K562 (cell line): ENCODE data around the gene MCCD1. TPM values are rescaled to one million over a fixed set of nuclear protein-coding genes. Genes with fewer than 3 reads are reported as not detected.

Source experiments
- E2F8 ChIP-seq: fragments of 450-650 bp; IDR thresholded peaks from 2 replicates; pipeline ENCODE4 v1.7.1; 2018; ENCODE audit warnings: mild to moderate bottlenecking, low read depth; ENCODE audit not compliant: partially characterized antibody
- EP300 ChIP-seq: IDR thresholded peaks from 2 replicates; pipeline ENCODE4 v1.6.1; 2012; ENCODE audit warnings: low read length, improper control_type of control experiment
- FOSL1 ChIP-seq: fragments of 200-800 bp; sonication (Bioruptor generic); conservative IDR thresholded peaks from 2 replicates; pipeline ENCODE4 v1.6.1; 2016; ENCODE audit warnings: missing genetic modification characterization, missing compliant biosample characterization
- HES1 ChIP-seq: fragments of 450-650 bp; IDR thresholded peaks from 2 replicates; pipeline ENCODE4 v1.6.1; 2016; ENCODE audit warnings: low read depth, mild to moderate bottlenecking, moderate library complexity
- HMG20B ChIP-seq: fragments of 250-450 bp; sonication (Bioruptor Pico); IDR thresholded peaks from 2 replicates; pipeline ENCODE4 v1.5.0; 2021; ENCODE audit warnings: mild to moderate bottlenecking
- HMGN3 ChIP-seq: IDR thresholded peaks from 2 replicates; pipeline ENCODE4 v1.6.1; 2011; ENCODE audit warnings: borderline replicate concordance, low read depth, mild to moderate bottlenecking, mixed read lengths, low read length; ENCODE audit not compliant: insufficient read length; ENCODE audit errors: extremely low read depth
- KDM1A ChIP-seq, 2 experiments: fragments of 450-650 bp; IDR thresholded peaks; 2 replicates each; pipeline ENCODE4 v1.6.1; 2016; ENCODE audit warnings: mild to moderate bottlenecking in 2 of 2
- L3MBTL2 ChIP-seq: fragments of 450-650 bp; IDR thresholded peaks from 2 replicates; pipeline ENCODE4 v1.6.1; 2016; ENCODE audit warnings: mild to moderate bottlenecking, moderate library complexity
- MYBL2 ChIP-seq, 2 experiments: fragments of 450-650 bp in 1 of 2; sonication (generic) in 1 of 2; formaldehyde crosslinking in 1 of 2; IDR thresholded peaks; 2 replicates each; pipeline versions ENCODE4 v1.6.1 to v1.8.1; 2017 to 2022; ENCODE audit warnings: borderline replicate concordance in 1 of 2, inconsistent platforms in 1 of 2, low read depth in 1 of 2, mild to moderate bottlenecking in 1 of 2, missing genetic modification reagents in 1 of 2, moderate library complexity in 1 of 2
- NCOA6 ChIP-seq: fragments of 450-650 bp; IDR thresholded peaks from 2 replicates; pipeline ENCODE4 v1.6.1; 2017; ENCODE audit warnings: mild to moderate bottlenecking
- NR2C1 ChIP-seq, 2 experiments: fragments of 450-650 bp; IDR thresholded peaks; 2 replicates each; pipeline ENCODE4 v1.6.1; 2017; ENCODE audit warnings: mild to moderate bottlenecking in 2 of 2, antibody characterized with exemption in 1 of 2, inconsistent platforms in 1 of 2, missing compliant biosample characterization in 1 of 2, missing genetic modification characterization in 1 of 2
- TBL1XR1 ChIP-seq, 2 experiments: IDR thresholded peaks; 2 replicates each; pipeline ENCODE4 v1.6.1; 2012; ENCODE audit warnings: improper control_type of control experiment in 2 of 2, low read length in 2 of 2, mild to moderate bottlenecking in 1 of 2
- YY1 ChIP-seq, 3 experiments: IDR thresholded peaks; 2 replicates each; pipeline ENCODE4 v1.6.1; 2011; ENCODE audit warnings: low read length in 2 of 3, mild to moderate bottlenecking in 2 of 3, moderate library complexity in 2 of 3, borderline replicate concordance in 1 of 3, control low read depth in 1 of 3, low read depth in 1 of 3; ENCODE audit not compliant: insufficient read depth in 3 of 3, insufficient replicate concordance in 2 of 3, control insufficient read depth in 1 of 3, insufficient read length in 1 of 3; ENCODE audit errors: extremely low read depth in 1 of 3
- ZBTB1 ChIP-seq: sonication (generic); formaldehyde crosslinking; IDR thresholded peaks from 2 replicates; pipeline ENCODE4 v1.8.1; 2023; ENCODE audit warnings: missing genetic modification reagents, low read depth, mild to moderate bottlenecking, borderline replicate concordance
- ZC3H4 ChIP-seq: sonication (generic); formaldehyde crosslinking; IDR thresholded peaks from 2 replicates; pipeline ENCODE4 v1.9.0; 2021; ENCODE audit warnings: missing genetic modification reagents, borderline replicate concordance
- ZNF133 ChIP-seq: fragments of 250-450 bp; sonication (Bioruptor Pico); IDR thresholded peaks from 2 replicates; pipeline ENCODE4 v1.4.0; 2020; ENCODE audit warnings: mild to moderate bottlenecking
- ZNF324 ChIP-seq: fragments of 250-450 bp; sonication (Bioruptor Pico); IDR thresholded peaks from 2 replicates; pipeline ENCODE4 v1.4.0; 2020; ENCODE audit warnings: mild to moderate bottlenecking
- ZNF639 ChIP-seq, 2 experiments: fragments of 200-800 bp in 1 of 2; sonication (Bioruptor generic) in 1 of 2; sonication (generic) in 1 of 2; formaldehyde crosslinking in 1 of 2; IDR thresholded peaks in 1 of 2; conservative IDR thresholded peaks in 1 of 2; 2 replicates each; pipeline versions ENCODE4 v1.5.0 to v1.6.1; 2016 to 2020; ENCODE audit warnings: missing compliant biosample characterization in 1 of 2, missing genetic modification characterization in 1 of 2, missing genetic modification reagents in 1 of 2
- polyA plus RNA-seq, 8 experiments: library from polyadenylated mRNA; depleted of rRNA in 4 of 8; stranded (reverse) in 5 of 8; unstranded in 3 of 8; fragments of >200 nt; fragmentation: Nextera tagmentation in 2 of 8; fragmentation: Illumina TruSeq in 1 of 8; extraction: Ambion mirVana in 2 of 8; extraction: Trizol in 1 of 8; gene quantifications; 2 replicates each; pipeline versions ENCODE4 v1.2.1 to v1.2.3, GENCODE V29; 2011 to 2014; ENCODE audit warnings: inconsistent platforms in 1 of 8, missing spikeins in 1 of 8
- total RNA-seq, 7 experiments: library from RNA; depleted of rRNA in 6 of 7; stranded (reverse); fragments of >200 nt in 6 of 7; fragmentation: Illumina TruSeq in 2 of 7; extraction: Trizol in 2 of 7; gene quantifications; 2 replicates each; pipeline versions ENCODE4 v1.2.1 to v1.2.3, GENCODE V29; 2011 to 2021; ENCODE audit warnings: low replicate concordance in 1 of 7

The MCCD1 gene
- total and polyA plus RNA-seq, 9 of the 15 experiments (the other 6 are each of a cell fraction or from before 2014, with no cell fraction given) = not detected

GRCh38 chr6:31559958-31560696 lies 31.4 kb downstream of the MCCD1 start (continued):
- TF ChIP-seq ZBTB1 (CRISPR knock-in tag) = no peak
- peak; percentile 83 for TF ChIP-seq EP300
- peak in 1 of 3 experiments; percentile 54 for TF ChIP-seq YY1 (IDR thresholded peaks at IDR 0.05; ENCODE audit: borderline replicate concordance in 1 of 3, control insufficient read depth in 1 of 3, extremely low read depth in 1 of 3, insufficient read depth in 3 of 3, insufficient read length in 1 of 3, insufficient replicate concordance in 2 of 3, low read depth in 1 of 3, low read length in 2 of 3)
- TF ChIP-seq NR2C1 (IDR thresholded peaks at IDR 0.05) = no peak
- TF ChIP-seq NR2C1 (tag; IDR thresholded peaks at IDR 0.05) = peak; percentile 35; the same call in 1 of the 2 replicates
- TF ChIP-seq L3MBTL2 = no peak
- TF ChIP-seq FOSL1 (tag) = peak; percentile 83
- TF ChIP-seq KDM1A (IDR thresholded peaks at IDR 0.05) = peak; percentile 80 to 82
- 0 out of 2 replicates have a peak, but pooled peaks have one; percentile 40 for TF ChIP-seq HMG20B (CRISPR knock-in tag)
- peak; percentile 24 for TF ChIP-seq HMGN3
- peak; percentile 54; the same call in 1 of the 2 replicates for TF ChIP-seq HES1
- TF ChIP-seq ZNF324 = no peak
- TF ChIP-seq ZNF133 (CRISPR knock-in tag) = no peak
- TF ChIP-seq E2F8 = peak; percentile 38
- no peak for TF ChIP-seq MYBL2 (IDR thresholded peaks at IDR 0.05; ENCODE audit: low read depth)
- no peak for TF ChIP-seq MYBL2 (CRISPR knock-in tag; IDR thresholded peaks at IDR 0.05; ENCODE audit: borderline replicate concordance)
- no peak for TF ChIP-seq ZC3H4
- peak; percentile 32; the same call in 1 of the 2 replicates for TF ChIP-seq NCOA6
- peak in 1 of 2 experiments; percentile 74; a peak in 2 of 4 replicates for TF ChIP-seq TBL1XR1 (IDR thresholded peaks at IDR 0.05; ENCODE audit: low read length in 2 of 2)
- peak in 1 of 2 experiments; percentile 49; a peak in 1 of 4 replicates for TF ChIP-seq ZNF639 (CRISPR knock-in tag; conservative IDR thresholded peaks at IDR 0.05 in 1 of 2, IDR thresholded peaks at IDR 0.05 in 1 of 2)
